Activated T-helper 1 cell treated with anti-CD3 and anti-CD28 coated beads, Interleukin-12 subunit alpha, Interleukin-12 subunit beta, Interleukin-2, Interleukin-4 antibody, amounts not matched to agents 30 ng/mL and 10 ng/mL and 1 ng/mL, durations not matched to agents 14 hours and 24 hours and 36 hours (primary cell): ENCODE data around the gene ASPHD1. TPM values are rescaled to one million over a fixed set of nuclear protein-coding genes. Genes with fewer than 3 reads are reported as not detected.
"Not testable (repeated sequence)": the region's sequence is repeated elsewhere in the genome, so short reads cannot be mapped to it uniquely, and the experiment has no call there.

Experiments used
- DNase-seq: peaks from one replicate; pipeline ENCODE4 v3.0.0; 2021; ENCODE audit warnings: low spot score
- H3K27ac Mint-ChIP-seq: one replicate; pipeline ENCODE4 v1.8.0; 2021; ENCODE audit warnings: mild to moderate bottlenecking, mixed read lengths
- H3K27me3 Mint-ChIP-seq: one replicate; pipeline ENCODE4 v1.8.0; 2022; ENCODE audit warnings: mild to moderate bottlenecking, moderate library complexity, mixed read lengths; ENCODE audit not compliant: insufficient read depth
- H3K36me3 Mint-ChIP-seq: one replicate; pipeline ENCODE4 v1.8.0; 2021; ENCODE audit warnings: low read depth, mixed read lengths
- H3K4me1 Mint-ChIP-seq: one replicate; pipeline ENCODE4 v1.8.0; 2021; ENCODE audit warnings: low read depth, mixed read lengths
- H3K4me3 Mint-ChIP-seq: one replicate; pipeline ENCODE4 v1.8.0; 2021; ENCODE audit warnings: mild to moderate bottlenecking, moderate library complexity, mixed read lengths
- H3K9me3 Mint-ChIP-seq: one replicate; pipeline ENCODE4 v1.8.0; 2021; ENCODE audit warnings: mixed read lengths
- intact Hi-C: fragments of 100-400 bp; cut with micrococcal nuclease; formaldehyde crosslinking; loops from one replicate; pipeline ENCODE4 v1.15.1; 2024
- total RNA-seq: library from RNA; stranded (reverse); gene quantifications from 2 replicates; pipeline ENCODE4 v1.2.3, GENCODE V29; 2022

Gene ASPHD1
- total RNA-seq, 1 donor from 2014 or later: 4.7 TPM

- Mint-ChIP-seq H3K4me3 (no peak overlapping the region), H3K36me3 (peaks cover 15% of the 10 kb centered on the region), H3K9me3 (no peaks in the 10 kb centered on the region), H3K27me3 (no peaks in the 10 kb centered on the region), H3K27ac (no peak overlapping the region), H3K4me1 (peaks cover 24% of the 10 kb centered on the region)
- intact Hi-C loops: loop anchor here (5.0 to 10.0 kb wide), 3 partner anchors 162 to 1208 kb away; partner anchors contain the start of genes FBRS, PRR14, ZNF646 and ZNF668
- no peak for DNase-seq
Observed at GRCh38 chr16:29864205-29864604, 36.1 kb upstream of the ASPHD1 start.

- DNase-seq: no peak
- intact Hi-C loops: loop anchor here (10.0 kb wide), 1 partner anchor 786 kb away; the partner anchor contains the start of genes FBRS and PRR14
- no peak overlapping the region for H3K4me3 Mint-ChIP-seq
- H3K4me1 Mint-ChIP-seq: peaks cover 2% of the 10 kb centered on the region
- H3K27me3 Mint-ChIP-seq: no peaks in the 10 kb centered on the region
- H3K9me3 Mint-ChIP-seq: no peaks in the 10 kb centered on the region
- H3K27ac Mint-ChIP-seq: no peak overlapping the region
- H3K36me3 Mint-ChIP-seq: no peaks in the 10 kb centered on the region
Observed at GRCh38 chr16:29868396-29869009, 31.8 kb upstream of the ASPHD1 start.

GRCh38 chr16:29869067-29869466, 31.2 kb upstream of the ASPHD1 start:
- not testable (repeated sequence) for H3K4me1 Mint-ChIP-seq, H3K36me3 Mint-ChIP-seq, H3K9me3 Mint-ChIP-seq, H3K27me3 Mint-ChIP-seq, H3K4me3 Mint-ChIP-seq, H3K27ac Mint-ChIP-seq, DNase-seq
- intact Hi-C loops: loop anchor here (10.0 kb wide), 1 partner anchor 786 kb away; the partner anchor contains the start of genes FBRS and PRR14

GRCh38 chr16:29871822-29872546, 28.3 kb upstream of the ASPHD1 start:
- DNase-seq: no peak
- no peaks in the 10 kb centered on the region for H3K9me3 Mint-ChIP-seq
- peaks cover 8% of the 10 kb centered on the region for H3K4me1 Mint-ChIP-seq
- H3K4me3 Mint-ChIP-seq: no peak overlapping the region
- H3K27ac Mint-ChIP-seq: no peak overlapping the region
- H3K27me3 Mint-ChIP-seq: peaks cover 12% of the 10 kb centered on the region
- H3K36me3 Mint-ChIP-seq: no peaks in the 10 kb centered on the region
- intact Hi-C loops: no loop called here

GRCh38 chr16:29873319-29873718, 27.0 kb upstream of the ASPHD1 start:
- Mint-ChIP-seq H3K4me3 (no peak overlapping the region), H3K27ac (no peak overlapping the region), H3K36me3 (no peaks in the 10 kb centered on the region), H3K4me1 (peaks cover 14% of the 10 kb centered on the region), H3K9me3 (no peaks in the 10 kb centered on the region), H3K27me3 (peaks cover 23% of the 10 kb centered on the region)
- DNase-seq: no peak
- intact Hi-C loops: no loop called here

GRCh38 chr16:29875206-29875605, 25.1 kb upstream of the ASPHD1 start:
- Mint-ChIP-seq H3K27ac (no peak overlapping the region), H3K9me3 (no peaks in the 10 kb centered on the region)

GRCh38 chr16:29876217-29876593, 24.1 kb upstream of the ASPHD1 start:
- Mint-ChIP-seq H3K4me3 (peak overlapping the region; percentile 72), H3K27ac (no peak overlapping the region), H3K9me3 (no peaks in the 10 kb centered on the region), H3K36me3 (no peaks in the 10 kb centered on the region), H3K4me1 (peaks cover 14% of the 10 kb centered on the region), H3K27me3 (peaks cover 28% of the 10 kb centered on the region)
- DNase-seq: no peak
- intact Hi-C loops: loop anchor here (1.0 kb wide), 1 partner anchor 24 kb away; the partner anchor contains the start of gene ASPHD1

More at GRCh38 chr16:29875206-29875605, 25.1 kb upstream of the ASPHD1 start:
- no peak for DNase-seq
- Mint-ChIP-seq H3K36me3 (no peaks in the 10 kb centered on the region), H3K4me3 (no peak overlapping the region), H3K27me3 (peaks cover 28% of the 10 kb centered on the region), H3K4me1 (peaks cover 14% of the 10 kb centered on the region)
- intact Hi-C loops: no loop called here

GRCh38 chr16:29876594-29877249, 23.6 kb upstream of the ASPHD1 start:
- intact Hi-C loops: loop anchor here (1.0 kb wide), 3 partner anchors 13 to 50 kb away; partner anchors contain the start of genes ASPHD1, CDIPT and KCTD13
- Mint-ChIP-seq H3K27ac (no peak overlapping the region), H3K4me3 (peak overlapping the region; percentile 72), H3K27me3 (peaks cover 28% of the 10 kb centered on the region), H3K9me3 (no peaks in the 10 kb centered on the region), H3K4me1 (peaks cover 14% of the 10 kb centered on the region), H3K36me3 (no peaks in the 10 kb centered on the region)
- DNase-seq: no peak

GRCh38 chr16:29877266-29877961, 22.9 kb upstream of the ASPHD1 start:
- DNase-seq: peak; percentile 59
- no peak overlapping the region for H3K27ac Mint-ChIP-seq
- intact Hi-C loops: loop anchor here (1.0 kb wide), 2 partner anchors 14 to 49 kb away; partner anchors contain the start of genes CDIPT and KCTD13
- H3K4me1 Mint-ChIP-seq: peaks cover 14% of the 10 kb centered on the region
- H3K36me3 Mint-ChIP-seq: no peaks in the 10 kb centered on the region
- no peaks in the 10 kb centered on the region for H3K9me3 Mint-ChIP-seq
- peaks cover 28% of the 10 kb centered on the region for H3K27me3 Mint-ChIP-seq
- H3K4me3 Mint-ChIP-seq: peak overlapping the region; percentile 46

GRCh38 chr16:29878172-29878571, 22.1 kb upstream of the ASPHD1 start:
- Mint-ChIP-seq H3K27me3 (peaks cover 28% of the 10 kb centered on the region), H3K9me3 (no peaks in the 10 kb centered on the region), H3K27ac (no peak overlapping the region), H3K4me3 (no peak overlapping the region), H3K4me1 (peaks cover 14% of the 10 kb centered on the region), H3K36me3 (no peaks in the 10 kb centered on the region)
- intact Hi-C loops: no loop called here
- DNase-seq: no peak

- no peaks in the 10 kb centered on the region for H3K9me3 Mint-ChIP-seq
- H3K27ac Mint-ChIP-seq: no peak overlapping the region
- H3K36me3 Mint-ChIP-seq: no peaks in the 10 kb centered on the region
- peaks cover 21% of the 10 kb centered on the region for H3K27me3 Mint-ChIP-seq
- no peak for DNase-seq
- peaks cover 11% of the 10 kb centered on the region for H3K4me1 Mint-ChIP-seq
- no peak overlapping the region for H3K4me3 Mint-ChIP-seq
- intact Hi-C loops: no loop called here
Observed at GRCh38 chr16:29881050-29881449, 19.2 kb upstream of the ASPHD1 start.

- no peak overlapping the region for H3K4me3 Mint-ChIP-seq
- H3K9me3 Mint-ChIP-seq: no peaks in the 10 kb centered on the region
- DNase-seq: no peak
- intact Hi-C loops: no loop called here
- H3K4me1 Mint-ChIP-seq: no peaks in the 10 kb centered on the region
- H3K27me3 Mint-ChIP-seq: peaks cover 3% of the 10 kb centered on the region
- H3K27ac Mint-ChIP-seq: no peak overlapping the region
- H3K36me3 Mint-ChIP-seq: no peaks in the 10 kb centered on the region
Observed at GRCh38 chr16:29883987-29884386, 16.3 kb upstream of the ASPHD1 start.
